Endothelial cell of umbilical vein (primary cell): ENCODE measurements around the gene NPPB. TPM values are rescaled to one million over a fixed set of nuclear protein-coding genes. Genes with fewer than 3 reads are reported as not detected.

Experiments
- BruUV-seq: library from RNA; stranded (reverse); fragments of 400-500 nt; replicated peaks from 2 replicates; lab custom pipeline; 2021; lab: Mats Ljungman, UMichigan
- CTCF ChIA-PET: fragments of 300-600, 350-600 bp; sonication (Branson Sonifier 250); formaldehyde crosslinking; loops from one replicate; lab custom pipeline; 2021; ENCODE audit warnings: antibody characterized with exemption, inconsistent platforms; lab: Charles Lee
- POLR2A ChIA-PET: fragments of 300-600, 350-600 bp; sonication (Branson Sonifier 250); formaldehyde crosslinking; loops from one replicate; lab custom pipeline; 2021; ENCODE audit warnings: antibody characterized with exemption, inconsistent platforms; lab: Charles Lee
- DNase-seq: peaks from one replicate; pipeline ENCODE4 v3.0.0-alpha.2; 2011; ENCODE audit warnings: low read depth, low spot score
- FAIRE-seq: peaks from 2 replicates; lab custom pipeline; 2011; peaks lifted over from hg19 to GRCh38; lab: Jason Lieb, UNC
- H2AFZ ChIP-seq: 2 replicates; pipeline ENCODE4 v1.6.0; 2012; ENCODE audit warnings: low read depth, low read length, control low read depth, inconsistent platforms
- H3K27ac ChIP-seq: 2 replicates; pipeline ENCODE4 v1.5.1; 2011; ENCODE audit warnings: low read depth, mild to moderate bottlenecking, control low read depth, low read length, moderate library complexity; ENCODE audit not compliant: insufficient read depth
- H3K27me3 ChIP-seq, 2 experiments: 2 replicates each; pipeline versions ENCODE4 v1.6.0 to v1.6.1; 2011; ENCODE audit warnings: low read length in 2 of 2, mixed read lengths in 1 of 2; ENCODE audit not compliant: control insufficient read depth in 2 of 2, insufficient read depth in 2 of 2
- H3K36me3 ChIP-seq, 2 experiments: 2 replicates in 1 of 2; 3 replicates in 1 of 2; pipeline ENCODE4 v1.5.1; 2011; ENCODE audit warnings: low read length in 2 of 2, mild to moderate bottlenecking in 1 of 2, moderate library complexity in 1 of 2; ENCODE audit not compliant: control insufficient read depth in 2 of 2, insufficient read depth in 2 of 2; ENCODE audit errors: extremely low read depth in 1 of 2
- H3K4me1 ChIP-seq: 3 replicates; pipeline ENCODE4 v1.5.1; 2011; ENCODE audit warnings: mild to moderate bottlenecking, low read length; ENCODE audit not compliant: control insufficient read depth, insufficient read depth; ENCODE audit errors: extremely low read depth
- H3K4me2 ChIP-seq: 2 replicates; pipeline ENCODE4 v1.6.1; 2011; ENCODE audit warnings: low read length, control low read depth, mixed read lengths; ENCODE audit not compliant: insufficient read depth
- H3K4me3 ChIP-seq, 3 experiments: fragments of 200-600 bp in 1 of 3; sonication (generic), shearing (Covaris generic) in 1 of 3; replicated peaks in 1 of 3; 2 replicates each; pipeline ENCODE4 v1.5.1; 2011 to 2016; ENCODE audit warnings: control low read depth in 3 of 3, low read length in 3 of 3, mild to moderate bottlenecking in 2 of 3, inconsistent platforms in 1 of 3, low read depth in 1 of 3, moderate library complexity in 1 of 3; ENCODE audit not compliant: insufficient read depth in 1 of 3
- H3K79me2 ChIP-seq: 2 replicates; pipeline ENCODE4 v1.6.0; 2012; ENCODE audit warnings: low read length, inconsistent platforms; ENCODE audit not compliant: control insufficient read depth, insufficient read depth
- H3K9ac ChIP-seq: replicated peaks from 2 replicates; pipeline ENCODE3; 2011; ENCODE audit warnings: low read length, control low read depth; ENCODE audit not compliant: insufficient read depth; ENCODE audit errors: extremely low read depth
- H3K9me1 ChIP-seq: replicated peaks from 3 replicates; pipeline ENCODE4 v1.6.0; 2011; ENCODE audit warnings: mild to moderate bottlenecking, low read length; ENCODE audit not compliant: control insufficient read depth, insufficient read depth; ENCODE audit errors: extremely low read depth
- H3K9me3 ChIP-seq: replicated peaks from 2 replicates; pipeline ENCODE4 v1.5.1; 2012; ENCODE audit warnings: low read length, inconsistent platforms; ENCODE audit not compliant: control insufficient read depth, insufficient read depth
- H4K20me1 ChIP-seq: replicated peaks from 2 replicates; pipeline ENCODE3; 2011; ENCODE audit warnings: mild to moderate bottlenecking, low read length; ENCODE audit not compliant: control insufficient read depth, insufficient read depth; ENCODE audit errors: extremely low read depth
- EZH2 ChIP-seq: IDR thresholded peaks from 2 replicates; pipeline ENCODE4 v1.6.1; 2012; ENCODE audit warnings: borderline replicate concordance, low read depth, mild to moderate bottlenecking, moderate library complexity, low read length, inconsistent platforms; ENCODE audit not compliant: severe bottlenecking
- FOS ChIP-seq: IDR thresholded peaks from 2 replicates; pipeline ENCODE4 v1.6.1; 2011; ENCODE audit warnings: mild to moderate bottlenecking, low read length, moderate library complexity, borderline replicate concordance; ENCODE audit not compliant: insufficient read depth
- GATA2 ChIP-seq: IDR thresholded peaks from 2 replicates; pipeline ENCODE4 v1.7.0; 2011; ENCODE audit warnings: low read depth, mild to moderate bottlenecking, moderate library complexity, mixed read lengths, low read length; ENCODE audit not compliant: insufficient read length, insufficient read depth
- JUN ChIP-seq: IDR thresholded peaks from 2 replicates; pipeline ENCODE4 v1.6.1; 2011; ENCODE audit warnings: borderline replicate concordance, low read depth; ENCODE audit not compliant: insufficient read length, insufficient read depth
- MYC ChIP-seq: IDR thresholded peaks from one replicate; pipeline ENCODE4 v1.6.1; 2011; ENCODE audit warnings: mild to moderate bottlenecking, low read depth, low read length
- POLR2A ChIP-seq: IDR thresholded peaks from 2 replicates; pipeline ENCODE4 v1.6.1; 2012; ENCODE audit warnings: low read depth, mild to moderate bottlenecking, control low read depth, low read length
- POLR2AphosphoS5 ChIP-seq: IDR thresholded peaks from 2 replicates; pipeline ENCODE4 v1.6.1; 2012; ENCODE audit warnings: low read depth, mild to moderate bottlenecking, control low read depth, low read length, moderate library complexity; ENCODE audit not compliant: insufficient read depth
- dilution Hi-C: fragments of 300-500 bp; cut with MboI; formaldehyde crosslinking; loops from one replicate; pipeline ENCODE4 v1.15.0; 2019; ENCODE audit warnings: low sequenced_read_pairs; ENCODE audit not compliant: extremely low pct_ligation_motif_present
- intact Hi-C: fragments of 100-400 bp; cut with micrococcal nuclease; formaldehyde crosslinking; loops from one replicate; pipeline ENCODE4 v1.10.0; 2022
- polyA plus RNA-seq, 4 experiments: library from polyadenylated mRNA; depleted of rRNA in 3 of 4; stranded (reverse) in 3 of 4; unstranded in 1 of 4; fragments of >200 nt; gene quantifications; 2 replicates each; pipeline versions ENCODE4 v1.2.1 to v1.2.3, GENCODE V29; 2011 to 2012; ENCODE audit warnings: missing spikeins in 1 of 4
- total RNA-seq: library from RNA; stranded (reverse); gene quantifications from 2 replicates; pipeline ENCODE4 v1.2.3, GENCODE V29; 2021
- TF ChIP-seq, protein P1 (sequence below), 2 donors: IDR thresholded peaks; 1 replicate in 1 of 2; 2 replicates in 1 of 2; pipeline ENCODE4 v1.5.1; 2011; ENCODE audit warnings: low read length in 2 of 2, mild to moderate bottlenecking in 2 of 2, moderate library complexity in 2 of 2, control low read depth in 1 of 2, inconsistent platforms in 1 of 2, low read depth in 1 of 2; ENCODE audit not compliant: insufficient read depth in 1 of 2; ENCODE audit errors: extremely low read depth in 1 of 2
- TF ChIP-seq, protein P2 (sequence below): IDR thresholded peaks from 2 replicates; pipeline ENCODE4 v1.6.1; 2011; ENCODE audit not compliant: insufficient read depth, insufficient read length

The NPPB gene
- total and polyA plus RNA-seq, 2 donors (not counting 3 experiments of a cell fraction or from before 2014, with no cell fraction given) = not detected

GRCh38 chr1:11833497-11833896 lies 25.2 kb downstream of the NPPB start:
- no peak overlapping the region for H3K9ac ChIP-seq
- H3K9me3 ChIP-seq = no peaks in the 10 kb centered on the region
- H3K4me1 ChIP-seq = no peaks in the 10 kb centered on the region
- no peak overlapping the region for H3K4me3 ChIP-seq
- H4K20me1 ChIP-seq = no peaks in the 10 kb centered on the region
- no peaks in the 10 kb centered on the region for H3K9me1 ChIP-seq
- H3K4me2 ChIP-seq = no peak overlapping the region
- ChIA-PET POLR2A (no interaction called here), CTCF (no interaction called here)
- peaks cover 19 to 67% of the 10 kb centered on the region in 2 experiments for H3K36me3 ChIP-seq
- no peak overlapping the region for H3K27ac ChIP-seq
- no peak for FAIRE-seq
- no peak for DNase-seq
- dilution Hi-C loops (no loop called here), intact Hi-C loops (no loop called here)
- H2AFZ ChIP-seq = no peak overlapping the region
- BruUV-seq = no TSS peak
- no peaks in the 10 kb centered on the region for H3K27me3 ChIP-seq
- H3K79me2 ChIP-seq = no peaks in the 10 kb centered on the region
- no peak for TF ChIP-seq FOS
- no peak for TF ChIP-seq POLR2A
- no peak for TF ChIP-seq POLR2AphosphoS5
- TF ChIP-seq, protein P1, sequence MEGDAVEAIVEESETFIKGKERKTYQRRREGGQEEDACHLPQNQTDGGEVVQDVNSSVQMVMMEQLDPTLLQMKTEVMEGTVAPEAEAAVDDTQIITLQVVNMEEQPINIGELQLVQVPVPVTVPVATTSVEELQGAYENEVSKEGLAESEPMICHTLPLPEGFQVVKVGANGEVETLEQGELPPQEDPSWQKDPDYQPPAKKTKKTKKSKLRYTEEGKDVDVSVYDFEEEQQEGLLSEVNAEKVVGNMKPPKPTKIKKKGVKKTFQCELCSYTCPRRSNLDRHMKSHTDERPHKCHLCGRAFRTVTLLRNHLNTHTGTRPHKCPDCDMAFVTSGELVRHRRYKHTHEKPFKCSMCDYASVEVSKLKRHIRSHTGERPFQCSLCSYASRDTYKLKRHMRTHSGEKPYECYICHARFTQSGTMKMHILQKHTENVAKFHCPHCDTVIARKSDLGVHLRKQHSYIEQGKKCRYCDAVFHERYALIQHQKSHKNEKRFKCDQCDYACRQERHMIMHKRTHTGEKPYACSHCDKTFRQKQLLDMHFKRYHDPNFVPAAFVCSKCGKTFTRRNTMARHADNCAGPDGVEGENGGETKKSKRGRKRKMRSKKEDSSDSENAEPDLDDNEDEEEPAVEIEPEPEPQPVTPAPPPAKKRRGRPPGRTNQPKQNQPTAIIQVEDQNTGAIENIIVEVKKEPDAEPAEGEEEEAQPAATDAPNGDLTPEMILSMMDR (IDR thresholded peaks at IDR 0.05; ENCODE audit: extremely low read depth in 1 of 2, insufficient read depth in 1 of 2, low read depth in 1 of 2, low read length in 2 of 2) = no peak
- TF ChIP-seq GATA2 = no peak
- TF ChIP-seq, protein P2, sequence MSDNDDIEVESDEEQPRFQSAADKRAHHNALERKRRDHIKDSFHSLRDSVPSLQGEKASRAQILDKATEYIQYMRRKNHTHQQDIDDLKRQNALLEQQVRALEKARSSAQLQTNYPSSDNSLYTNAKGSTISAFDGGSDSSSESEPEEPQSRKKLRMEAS = no peak
- no peak for TF ChIP-seq MYC
- TF ChIP-seq JUN = no peak
- no peak for TF ChIP-seq EZH2
